H1 (cell line): ENCODE results near the gene WNK2.

Experiments
- CREB1 ChIP-seq: IDR thresholded peaks from 2 replicates; pipeline ENCODE4 v1.6.1; 2012; ENCODE audit warnings: inconsistent platforms
- CTCF ChIP-seq, 3 experiments: IDR thresholded peaks; 1 replicate in 2 of 3; 2 replicates in 1 of 3; pipeline versions ENCODE4 v1.5.1 to v1.6.1; 2011; ENCODE audit warnings: low read length in 3 of 3, mild to moderate bottlenecking in 3 of 3, inconsistent platforms in 2 of 3, low read depth in 1 of 3, moderate library complexity in 1 of 3; ENCODE audit not compliant: insufficient read depth in 1 of 3; ENCODE audit errors: control extremely low read depth in 1 of 3
- EP300 ChIP-seq, 2 experiments: IDR thresholded peaks; 1 replicate in 1 of 2; 2 replicates in 1 of 2; pipeline ENCODE4 v1.6.1; 2011 to 2012; ENCODE audit warnings: low read depth in 2 of 2, low read length in 2 of 2, mild to moderate bottlenecking in 2 of 2, borderline replicate concordance in 1 of 2, inconsistent platforms in 1 of 2, moderate library complexity in 1 of 2
- MAFK ChIP-seq: IDR thresholded peaks from 2 replicates; pipeline ENCODE4 v1.6.1; 2012; ENCODE audit warnings: low read depth, mild to moderate bottlenecking, improper control_type of control experiment, low read length
- POLR2A ChIP-seq, 2 experiments: IDR thresholded peaks; 1 replicate in 1 of 2; 2 replicates in 1 of 2; pipeline ENCODE4 v1.6.1; 2011; ENCODE audit warnings: low read depth in 2 of 2, low read length in 2 of 2, mild to moderate bottlenecking in 2 of 2; ENCODE audit errors: control extremely low read depth in 1 of 2
- POLR2AphosphoS5 ChIP-seq: IDR thresholded peaks from 2 replicates; pipeline ENCODE4 v1.6.1; 2011; ENCODE audit warnings: low read depth, low read length
- TBP ChIP-seq: IDR thresholded peaks from 2 replicates; pipeline ENCODE4 v1.6.1; 2011; ENCODE audit warnings: low read depth, low read length, improper control_type of control experiment
- USF2 ChIP-seq: IDR thresholded peaks from 2 replicates; pipeline ENCODE4 v1.6.1; 2011; ENCODE audit warnings: low read length, improper control_type of control experiment

GRCh38 chr9:93182572-93182971 lies 1.4 kb upstream of the WNK2 start:
- TF ChIP-seq POLR2AphosphoS5 (no peak), CTCF (IDR thresholded peaks at IDR 0.05; ENCODE audit: control extremely low read depth in 1 of 3, insufficient read depth in 1 of 3, low read depth in 1 of 3, low read length in 3 of 3) (no peak), CREB1 (no peak), MAFK (no peak), POLR2A (IDR thresholded peaks at IDR 0.05; ENCODE audit: control extremely low read depth in 1 of 2, low read depth in 2 of 2, low read length in 2 of 2) (no peak), EP300 (IDR thresholded peaks at IDR 0.05; ENCODE audit: borderline replicate concordance in 1 of 2, low read depth in 2 of 2, low read length in 2 of 2) (no peak), USF2 (no peak), TBP (no peak)
